ENCODE measurements around the gene TRABD2A.

The TRABD2A gene

GRCh38 chr2:84880645-84881521, at the start of gene TRABD2A:
Gene TRABD2A (minus strand): TSS chr2:84881084. CDS start chr2:84881039, 45 bp downstream.
- DNase-seq, result peak; percentile 85

DNA sequence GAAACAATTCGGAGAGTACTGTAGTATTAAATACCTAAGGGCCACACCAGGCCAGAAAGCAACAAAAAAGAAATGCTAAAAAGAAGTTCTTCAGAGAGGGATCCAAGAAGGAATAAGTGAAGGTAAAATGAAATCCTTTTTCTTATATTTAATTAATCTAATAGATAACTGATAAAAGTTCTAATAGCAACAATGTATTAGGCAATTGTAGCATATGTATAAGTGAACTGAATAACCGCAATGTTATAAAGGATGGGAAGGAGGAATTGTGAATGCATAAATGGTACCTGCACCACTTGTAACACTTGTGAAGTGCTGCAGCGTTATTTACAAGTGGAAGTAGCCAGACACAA, 46.4 kb upstream of the TRABD2A start:
- no peak for DNase-seq

- DNase-seq, result peak; percentile 100
These were observed 45.0 kb upstream of the TRABD2A start for GRCh38 chr2:84925724-84926376.

DNA sequence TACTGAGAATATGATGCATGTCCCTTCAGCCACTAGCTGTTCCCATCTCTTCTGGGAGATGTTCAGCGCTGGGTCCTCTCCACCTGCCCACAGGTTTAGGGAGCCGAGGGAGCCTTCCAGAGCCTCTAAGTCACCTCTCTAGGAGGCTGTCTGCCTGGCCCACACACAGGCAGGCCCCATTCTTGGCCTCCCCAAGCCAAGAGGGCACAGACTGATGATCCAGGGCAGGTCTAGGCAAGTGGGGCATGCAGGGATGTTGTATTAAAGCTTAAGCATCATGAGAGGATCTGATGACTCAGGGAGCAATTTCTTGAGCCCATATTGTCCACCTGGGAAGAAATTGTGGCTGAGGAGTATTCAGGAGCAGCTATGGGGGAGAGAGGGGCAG, 44.4 kb upstream of the TRABD2A start:
- DNase-seq, result no peak

DNA sequence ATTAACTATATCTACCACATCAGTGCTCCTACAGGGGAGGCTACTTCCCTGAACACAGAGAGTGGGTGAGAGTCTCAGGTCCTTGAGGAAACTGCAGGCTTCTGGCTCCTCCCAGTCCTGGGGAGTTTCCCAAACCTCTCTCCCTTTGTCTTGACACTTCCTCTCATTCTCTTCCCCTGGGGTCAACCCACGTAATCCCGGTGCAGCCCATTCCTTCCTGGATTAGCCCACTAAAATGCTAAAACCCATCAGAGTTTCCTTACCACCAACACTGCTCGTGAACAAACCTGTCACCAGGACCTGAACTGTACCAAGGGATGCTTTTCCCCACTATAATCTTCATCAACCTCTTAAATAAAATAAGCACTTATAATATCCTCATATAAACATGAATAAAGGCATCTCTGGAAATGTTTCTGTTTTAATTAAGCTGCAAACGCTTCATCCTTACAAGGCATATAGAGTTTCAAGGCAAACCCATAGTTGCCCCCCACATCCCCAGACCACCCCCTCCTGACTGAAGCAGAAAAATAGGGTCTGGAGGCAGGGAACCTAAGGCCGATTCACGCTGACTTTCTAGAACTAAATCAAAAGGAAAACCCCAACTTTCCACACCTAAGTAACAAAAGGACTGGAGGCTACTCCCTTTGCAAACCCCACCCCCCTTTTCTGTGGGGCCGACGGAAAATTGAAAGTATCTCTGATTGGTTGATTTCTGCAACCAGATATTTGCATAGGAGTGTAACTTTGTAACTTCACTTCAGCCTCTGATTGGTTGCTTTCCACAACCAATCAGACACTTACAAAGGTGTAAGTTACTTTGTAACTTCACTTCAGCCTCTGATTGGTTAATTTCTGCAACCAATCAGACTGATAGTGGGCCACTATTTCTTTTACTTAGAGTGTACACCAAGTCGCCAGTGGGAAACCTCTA, 43.6 kb upstream of the TRABD2A start:
- DNase-seq, result peak; percentile 60

DNA sequence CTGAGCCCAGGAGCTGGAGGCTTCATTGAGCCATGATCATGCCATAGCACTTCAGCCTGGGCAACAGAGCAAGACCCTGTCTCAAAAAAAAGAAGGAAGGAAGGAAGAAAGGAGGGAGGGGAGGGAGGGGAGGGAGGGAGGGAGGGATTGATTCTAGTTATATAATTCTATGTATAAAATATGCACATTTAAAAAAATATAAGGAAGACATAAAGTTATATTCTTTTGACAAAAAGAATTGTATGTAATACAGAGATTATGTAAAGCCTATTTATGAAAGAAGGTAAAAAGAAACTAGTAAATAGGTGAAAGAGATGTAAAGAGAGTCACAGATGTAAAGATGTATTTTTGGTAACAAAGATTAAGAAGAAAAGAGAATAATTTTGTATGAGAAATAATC, 42.1 kb upstream of the TRABD2A start:
- DNase-seq, result no peak

DNA sequence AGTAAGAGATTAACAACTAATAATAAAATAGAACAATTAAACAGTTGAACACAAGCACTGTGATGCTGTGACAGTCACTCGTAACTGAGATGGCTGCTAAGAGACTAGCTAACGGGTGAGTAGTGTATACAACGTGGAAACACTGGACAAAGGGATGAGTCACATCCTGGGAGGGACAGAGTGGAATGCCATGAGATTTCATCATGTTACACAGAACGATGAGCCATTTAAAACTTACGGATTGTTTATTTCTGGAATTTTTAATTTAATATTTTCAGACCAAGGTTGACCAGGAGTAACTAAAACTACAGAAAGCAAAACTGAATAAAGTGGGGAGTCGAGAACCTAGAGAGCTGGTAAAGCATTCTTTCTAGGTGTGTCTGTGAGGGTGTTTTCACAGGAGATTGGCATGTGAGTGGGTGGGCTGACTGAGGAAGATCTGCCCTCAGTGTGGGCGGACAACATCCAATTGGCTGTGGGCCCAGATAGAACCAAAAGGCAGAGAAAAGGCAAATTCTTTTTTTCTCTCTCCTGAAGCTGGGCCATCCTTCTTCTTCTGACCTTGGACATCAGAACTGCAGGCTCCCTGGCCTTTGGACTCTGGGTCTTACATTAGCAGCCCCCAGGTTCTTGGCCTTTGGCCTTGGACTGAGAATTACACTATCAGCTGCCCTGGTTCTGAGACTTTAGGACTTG, 39.1 kb upstream of the TRABD2A start:
- DNase-seq, result peak; percentile 60

- DNase-seq, result peak; percentile 43
These were observed 37.5 kb upstream of the TRABD2A start for GRCh38 chr2:84918430-84918829.

DNA sequence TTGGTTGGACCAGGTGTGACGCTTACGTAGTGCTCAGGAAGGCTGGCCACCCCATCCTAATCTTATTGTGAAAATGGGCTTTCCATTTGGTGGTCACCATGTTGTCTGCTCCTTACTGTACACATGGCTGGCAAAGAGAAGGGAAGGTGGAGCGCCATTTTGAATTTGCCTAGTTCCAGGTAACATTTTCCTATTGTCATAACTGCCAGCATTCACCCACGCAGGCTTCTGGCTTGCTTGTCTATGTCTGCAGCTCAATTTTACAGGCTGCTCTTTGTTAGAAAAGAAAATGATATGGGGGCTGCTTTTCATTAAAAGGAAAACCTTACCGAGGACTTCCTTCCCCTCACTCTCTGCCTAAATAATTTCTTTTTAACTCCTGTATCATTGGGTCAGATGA, 36.9 kb upstream of the TRABD2A start:
- DNase-seq, result peak; percentile 42

GRCh38 chr2:84915675-84916074, 34.8 kb upstream of the TRABD2A start:
- DNase-seq, result peak; percentile 22

DNA sequence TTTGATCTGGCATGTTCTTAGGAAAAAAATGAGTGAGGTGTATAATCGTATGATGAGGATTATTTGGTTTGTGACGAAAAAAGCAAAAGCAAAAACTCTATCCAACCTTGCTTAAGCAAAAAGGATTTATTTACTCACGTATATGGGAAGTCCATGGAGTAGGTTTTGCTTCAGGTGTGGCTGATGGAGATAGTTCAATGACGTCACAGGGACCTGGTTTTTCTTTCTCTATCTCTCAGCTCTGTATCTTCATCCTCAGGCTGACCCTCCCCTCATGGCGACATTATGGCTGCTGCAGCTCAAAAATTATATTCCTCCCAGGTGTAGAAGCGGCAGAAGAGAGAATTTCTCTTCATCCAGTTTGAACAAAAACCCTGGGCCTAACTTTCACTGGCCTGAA, 33.5 kb upstream of the TRABD2A start:
- no peak for DNase-seq

DNA sequence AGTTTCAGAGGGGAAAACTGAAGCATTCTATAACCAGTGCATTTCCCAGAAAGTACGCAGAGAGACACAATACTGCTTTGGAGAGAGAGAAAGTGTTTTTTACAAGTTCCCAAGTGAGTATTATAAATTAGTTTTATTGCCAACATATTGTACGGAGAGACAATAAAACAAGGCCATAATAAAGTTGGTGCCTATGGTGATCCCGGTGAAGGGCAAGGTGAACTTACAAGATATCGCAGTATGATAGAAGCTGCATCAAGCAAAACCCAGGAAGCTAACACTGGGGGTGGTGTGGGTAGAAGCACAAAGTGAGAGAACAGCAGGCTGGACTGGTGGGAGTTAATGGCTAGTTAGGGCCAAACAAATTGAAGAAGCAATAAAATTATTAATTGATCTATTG, 32.1 kb upstream of the TRABD2A start:
- DNase-seq, result peak; percentile 15

- DNase-seq, result peak; percentile 6
These were observed 30.3 kb upstream of the TRABD2A start for GRCh38 chr2:84911135-84911678.

- peak; percentile 64 for DNase-seq
These were observed 28.2 kb upstream of the TRABD2A start for GRCh38 chr2:84908948-84909713.

GRCh38 chr2:84906900-84907714, 26.2 kb upstream of the TRABD2A start:
- DNase-seq, result peak; percentile 73

DNA sequence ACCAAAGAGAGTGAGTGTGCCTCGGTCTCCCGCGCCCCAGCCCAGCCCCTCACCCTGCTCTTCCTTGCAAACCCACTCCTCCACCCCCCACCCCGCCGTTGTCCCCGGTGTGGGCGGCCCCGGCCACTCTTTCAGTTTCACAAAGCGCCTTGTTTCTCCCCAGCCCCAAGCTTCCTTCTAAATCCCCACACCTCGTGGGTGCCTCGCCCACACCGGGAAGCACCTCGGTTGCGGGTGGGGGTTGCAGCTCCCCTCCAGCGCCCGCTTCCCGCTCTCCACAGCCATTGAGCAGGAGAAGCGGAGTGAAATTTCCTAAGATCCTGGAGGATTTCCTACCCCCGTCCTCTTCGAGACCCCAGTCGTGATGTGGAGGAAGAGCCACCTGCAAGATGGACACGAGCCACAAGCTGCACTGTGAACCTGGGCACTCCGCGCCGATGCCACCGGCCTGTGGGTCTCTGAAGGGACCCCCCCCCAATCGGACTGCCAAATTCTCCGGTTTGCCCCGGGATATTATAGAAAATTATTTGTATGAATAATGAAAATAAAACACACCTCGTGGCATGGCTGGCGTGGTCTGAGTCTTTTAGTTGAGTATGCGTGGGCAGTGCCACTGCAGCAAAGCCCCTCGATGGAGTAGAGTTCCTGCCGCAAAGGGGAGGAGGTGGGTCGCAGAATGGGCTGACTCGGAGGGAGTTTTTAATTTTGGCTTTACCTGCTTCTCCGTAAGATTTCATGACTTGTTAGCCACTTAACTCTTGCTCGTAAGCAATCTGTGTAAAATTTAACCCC, 25.4 kb upstream of the TRABD2A start:
- DNase-seq, result peak; percentile 82

DNA sequence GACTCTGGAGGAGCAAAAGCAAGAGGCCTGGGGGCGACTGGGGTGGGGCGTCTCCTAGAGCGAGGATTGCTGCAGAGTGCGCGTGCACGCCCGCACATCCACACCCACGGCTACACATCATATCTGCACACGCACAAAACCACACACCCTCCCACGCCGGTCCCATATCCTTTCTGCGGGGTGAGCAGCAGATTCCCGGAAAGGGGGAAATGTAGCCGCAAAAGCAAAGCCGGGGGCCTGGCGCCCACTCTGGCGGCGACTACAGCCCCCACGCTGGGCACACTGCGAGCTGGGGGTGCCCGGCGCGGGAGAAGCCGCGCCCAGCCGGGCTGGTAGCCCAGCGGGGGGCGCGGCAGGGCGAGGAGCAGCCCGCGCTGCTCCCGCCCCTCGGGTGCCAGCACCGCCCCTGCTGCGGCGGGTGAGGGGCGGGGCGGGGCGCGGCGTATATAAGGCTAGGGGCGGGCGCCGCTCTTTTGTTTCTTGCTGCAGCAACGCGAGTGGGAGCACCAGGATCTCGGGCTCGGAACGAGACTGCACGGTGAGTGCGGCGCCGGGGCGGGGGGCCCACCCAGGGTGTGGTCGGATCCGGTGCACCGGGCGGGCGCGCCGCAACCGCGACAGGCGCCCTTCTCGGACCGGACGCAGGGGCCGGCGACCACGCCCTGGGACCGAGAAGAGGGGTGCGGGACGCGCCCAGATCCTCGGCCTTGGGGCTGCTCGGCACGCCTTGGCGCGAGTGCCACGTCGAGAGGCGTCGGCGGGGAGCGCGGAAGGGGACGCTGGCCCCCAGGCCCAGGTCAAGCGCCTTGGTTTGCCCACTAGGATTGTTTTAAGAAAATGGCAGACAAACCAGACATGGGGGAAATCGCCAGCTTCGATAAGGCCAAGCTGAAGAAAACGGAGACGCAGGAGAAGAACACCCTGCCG, 24.6 kb upstream of the TRABD2A start, which contains the start of gene TMSB10:
TSS of gene TMSB10 (plus strand) at position 476 of the 927 bp plus-strand sequence.
- DNase-seq, result peak; percentile 96

- peak; percentile 76 for DNase-seq
These were observed 23.9 kb upstream of the TRABD2A start for GRCh38 chr2:84904717-84905174.
